Erythroblast (primary cell): ENCODE measurements around the gene SMCO3.

ENCODE experiments used
- GATA1 ChIP-seq: IDR thresholded peaks from 2 replicates; pipeline ENCODE4 v1.6.1; 2011; ENCODE audit warnings: low read depth, mild to moderate bottlenecking, control low read depth, low read length, moderate library complexity
- POLR2A ChIP-seq: IDR thresholded peaks from 2 replicates; pipeline ENCODE4 v1.6.1; 2011; ENCODE audit warnings: mild to moderate bottlenecking, low read length

- TF ChIP-seq POLR2A (no peak), GATA1 (no peak)
These were observed 11.7 kb downstream of the SMCO3 start for GRCh38 chr12:14802247-14802646.
